H1 (cell line): ENCODE results near the gene MATN1. TPM values are rescaled to one million over a fixed set of nuclear protein-coding genes. Genes with fewer than 3 reads are reported as not detected.

ENCODE experiments used
- CTCF ChIA-PET: fragments of 300-600 bp; sonication (Branson Sonifier 250); formaldehyde crosslinking; loops from one replicate; lab custom pipeline; 2021; ENCODE audit not compliant: partially characterized antibody; lab: Charles Lee
- POLR2A ChIA-PET: fragments of 300-600 bp; sonication (Branson Sonifier 250); formaldehyde crosslinking; loops from one replicate; lab custom pipeline; 2021; ENCODE audit warnings: inconsistent platforms; ENCODE audit not compliant: partially characterized antibody; lab: Charles Lee
- DNase-seq, 2 experiments: peaks; one replicate each; pipeline versions ENCODE4 v3.0.0 to v3.0.0-alpha.2; 2010 to 2022; ENCODE audit warnings: low spot score in 2 of 2, low read depth in 1 of 2, mixed read lengths in 1 of 2
- FAIRE-seq: peaks from 2 replicates; lab custom pipeline; 2011; peaks lifted over from hg19 to GRCh38; lab: Jason Lieb, UNC
- H2AFZ ChIP-seq: 2 replicates; pipeline ENCODE4 v1.8.1; 2012; ENCODE audit warnings: low read length, inconsistent platforms
- H2AK5ac ChIP-seq: 2 replicates; pipeline ENCODE4 v1.6.1; 2013; ENCODE audit warnings: low read depth, low read length
- H2BK120ac ChIP-seq: replicated peaks from 2 replicates; pipeline ENCODE3; 2013; ENCODE audit warnings: low read depth, low read length, inconsistent platforms
- H2BK12ac ChIP-seq: 2 replicates; pipeline ENCODE4 v1.6.1; 2013; ENCODE audit warnings: low read depth, low read length
- H2BK15ac ChIP-seq: 2 replicates; pipeline ENCODE4 v1.6.1; 2013; ENCODE audit warnings: low read length
- H2BK20ac ChIP-seq: 2 replicates; pipeline ENCODE4 v1.6.1; 2013; ENCODE audit warnings: low read length
- H2BK5ac ChIP-seq: 2 replicates; pipeline ENCODE4 v1.6.1; 2013; ENCODE audit warnings: low read depth, low read length
- H3K14ac ChIP-seq: 2 replicates; pipeline ENCODE4 v1.6.1; 2013; ENCODE audit warnings: inconsistent platforms; ENCODE audit not compliant: insufficient read length
- H3K18ac ChIP-seq: 2 replicates; pipeline ENCODE4 v1.6.1; 2013; ENCODE audit warnings: low read length; ENCODE audit errors: extremely low read depth
- H3K23ac ChIP-seq: 2 replicates; pipeline ENCODE4 v1.6.1; 2013; ENCODE audit warnings: inconsistent platforms; ENCODE audit not compliant: insufficient read length
- H3K23me2 ChIP-seq: 2 replicates; pipeline ENCODE4 v1.6.1; 2013; ENCODE audit warnings: low read depth, low read length
- H3K27ac ChIP-seq: 2 replicates; pipeline ENCODE4 v1.6.1; 2011; ENCODE audit warnings: low read depth, low read length, inconsistent platforms
- H3K27me3 ChIP-seq, 4 experiments: replicated peaks in 1 of 4; 1 replicate in 1 of 4; 2 replicates in 3 of 4; pipeline versions ENCODE4 v1.6.1 to v1.8.1; 2011 to 2013; ENCODE audit warnings: low read length in 3 of 4, mild to moderate bottlenecking in 3 of 4, inconsistent platforms in 2 of 4, mixed read lengths in 2 of 4, moderate library complexity in 1 of 4; ENCODE audit not compliant: control insufficient read depth in 3 of 4, insufficient read depth in 3 of 4; ENCODE audit errors: extremely low read depth in 1 of 4
- H3K36me3 ChIP-seq, 4 experiments: 2 replicates each; pipeline versions ENCODE4 v1.6.1 to v1.8.1; 2011 to 2013; ENCODE audit warnings: mild to moderate bottlenecking in 4 of 4, low read length in 3 of 4, moderate library complexity in 2 of 4, control low read depth in 1 of 4, inconsistent platforms in 1 of 4; ENCODE audit not compliant: insufficient read depth in 4 of 4, control insufficient read depth in 2 of 4
- H3K4ac ChIP-seq: replicated peaks from 2 replicates; pipeline ENCODE3; 2013; ENCODE audit warnings: low read length, low read depth, mixed read lengths, inconsistent platforms; ENCODE audit not compliant: insufficient read length
- H3K4me1 ChIP-seq, 4 experiments: replicated peaks in 1 of 4; 1 replicate in 1 of 4; 2 replicates in 3 of 4; pipeline versions ENCODE4 v1.6.1 to v1.8.1; 2011 to 2013; ENCODE audit warnings: low read length in 3 of 4, inconsistent platforms in 2 of 4, mixed read lengths in 1 of 4; ENCODE audit not compliant: insufficient read depth in 4 of 4, control insufficient read depth in 3 of 4
- H3K4me2 ChIP-seq, 2 experiments: 2 replicates each; pipeline versions ENCODE4 v1.6.1 to v1.8.1; 2011 to 2013; ENCODE audit warnings: low read depth in 2 of 2, low read length in 2 of 2, control low read depth in 1 of 2, inconsistent platforms in 1 of 2, mild to moderate bottlenecking in 1 of 2; ENCODE audit not compliant: insufficient read depth in 1 of 2
- H3K4me3 ChIP-seq, 4 experiments: fragments of 200-600, 300-600 bp in 1 of 4; sonication (generic), shearing (Covaris generic), sonication (Bioruptor Twin) in 1 of 4; 2 replicates each; pipeline versions ENCODE4 v1.5.1 to v1.8.1; 2011 to 2016; ENCODE audit warnings: low read length in 4 of 4, low read depth in 3 of 4, control low read depth in 2 of 4, inconsistent platforms in 2 of 4, mild to moderate bottlenecking in 2 of 4, mixed read lengths in 1 of 4, moderate library complexity in 1 of 4; ENCODE audit not compliant: insufficient read depth in 2 of 4; ENCODE audit errors: extremely low read depth in 1 of 4
- H3K56ac ChIP-seq: replicated peaks from 2 replicates; pipeline ENCODE3; 2013; ENCODE audit warnings: low read depth, mild to moderate bottlenecking, mixed read lengths, low read length, inconsistent platforms; ENCODE audit not compliant: insufficient read length
- H3K79me1 ChIP-seq: 2 replicates; pipeline ENCODE4 v1.6.1; 2013; ENCODE audit warnings: low read depth, low read length, control low read depth
- H3K79me2 ChIP-seq, 2 experiments: 2 replicates each; pipeline versions ENCODE4 v1.6.1 to v1.8.1; 2012 to 2013; ENCODE audit warnings: low read length in 2 of 2, mild to moderate bottlenecking in 2 of 2, inconsistent platforms in 1 of 2; ENCODE audit not compliant: insufficient read depth in 2 of 2, control insufficient read depth in 1 of 2
- H3K9ac ChIP-seq, 4 experiments: replicated peaks in 1 of 4; 1 replicate in 1 of 4; 2 replicates in 3 of 4; pipeline versions ENCODE4 v1.6.1 to v1.8.1; 2011 to 2013; ENCODE audit warnings: low read depth in 3 of 4, low read length in 3 of 4, control low read depth in 2 of 4, mild to moderate bottlenecking in 2 of 4, moderate library complexity in 2 of 4, inconsistent platforms in 1 of 4; ENCODE audit errors: extremely low read depth in 1 of 4
- H3K9me3 ChIP-seq, 2 experiments: 2 replicates each; pipeline versions ENCODE4 v1.6.1 to v1.8.1; 2012 to 2013; ENCODE audit warnings: mild to moderate bottlenecking in 2 of 2, moderate library complexity in 2 of 2, control low read depth in 1 of 2, inconsistent platforms in 1 of 2, low read depth in 1 of 2, low read length in 1 of 2, mixed read lengths in 1 of 2; ENCODE audit not compliant: insufficient read depth in 2 of 2
- H4K20me1 ChIP-seq, 2 experiments: replicated peaks in 1 of 2; 2 replicates each; pipeline versions ENCODE3 to v1.8.1; 2011 to 2013; ENCODE audit warnings: inconsistent platforms in 2 of 2, low read length in 2 of 2, mild to moderate bottlenecking in 1 of 2; ENCODE audit not compliant: insufficient read depth in 2 of 2, control insufficient read depth in 1 of 2
- H4K5ac ChIP-seq: 2 replicates; pipeline ENCODE4 v1.6.1; 2013; ENCODE audit warnings: low read length, low read depth, mixed read lengths, inconsistent platforms; ENCODE audit not compliant: insufficient read length
- H4K8ac ChIP-seq: 2 replicates; pipeline ENCODE4 v1.8.0; 2013; ENCODE audit warnings: mild to moderate bottlenecking, moderate library complexity, low read length, inconsistent platforms; ENCODE audit not compliant: insufficient read depth; ENCODE audit errors: extremely low read depth
- H4K91ac ChIP-seq: replicated peaks from 2 replicates; pipeline ENCODE3; 2013; ENCODE audit warnings: low read length, mixed read lengths, inconsistent platforms; ENCODE audit not compliant: insufficient read length
- WGBS, 2 experiments: shearing (Covaris generic) in 1 of 2; methylation state at CpG; one replicate each; pipeline versions ENCODE4 v1.1.6 to v1.1.7; 2013 to 2015; ENCODE audit warnings: low lambda C conversion rate in 2 of 2, mixed read lengths in 2 of 2, inconsistent platforms in 1 of 2, low coverage in 1 of 2, missing lambda C conversion rate in 1 of 2; ENCODE audit not compliant: insufficient replicate concordance in 2 of 2, insufficient coverage in 1 of 2, insufficient read length in 1 of 2; ENCODE audit errors: extremely low coverage in 1 of 2, missing lambda C conversion rate in 1 of 2; 5-methylcytosine and 5-hydroxymethylcytosine counted together
- polyA plus RNA-seq, 7 experiments: library from polyadenylated mRNA; depleted of rRNA in 3 of 7; stranded (reverse) in 5 of 7; unstranded in 2 of 7; fragments of >200 nt in 5 of 7; fragments of 200-250 nt in 2 of 7; gene quantifications; 1 replicate in 5 of 7; 2 replicates in 1 of 7; 4 replicates in 1 of 7; pipeline versions ENCODE4 v1.2.1 to v1.2.3, GENCODE V29; 2011 to 2013; ENCODE audit warnings: missing spikeins in 2 of 7, mixed read lengths in 2 of 7
- total RNA-seq: library from RNA; stranded (reverse); fragmentation: NEBNext Ultra II Directional; extraction: Animal tissue kit (Norgen Biotek cat#: 25700); gene quantifications from 2 replicates; pipeline ENCODE4 v1.2.1, GENCODE V29; 2021

Gene MATN1
- total and polyA plus RNA-seq, 2 of the 8 experiments (the other 6 are each of a cell fraction or from before 2014, with no cell fraction given), result 0.12 to 0.28 TPM

DNA sequence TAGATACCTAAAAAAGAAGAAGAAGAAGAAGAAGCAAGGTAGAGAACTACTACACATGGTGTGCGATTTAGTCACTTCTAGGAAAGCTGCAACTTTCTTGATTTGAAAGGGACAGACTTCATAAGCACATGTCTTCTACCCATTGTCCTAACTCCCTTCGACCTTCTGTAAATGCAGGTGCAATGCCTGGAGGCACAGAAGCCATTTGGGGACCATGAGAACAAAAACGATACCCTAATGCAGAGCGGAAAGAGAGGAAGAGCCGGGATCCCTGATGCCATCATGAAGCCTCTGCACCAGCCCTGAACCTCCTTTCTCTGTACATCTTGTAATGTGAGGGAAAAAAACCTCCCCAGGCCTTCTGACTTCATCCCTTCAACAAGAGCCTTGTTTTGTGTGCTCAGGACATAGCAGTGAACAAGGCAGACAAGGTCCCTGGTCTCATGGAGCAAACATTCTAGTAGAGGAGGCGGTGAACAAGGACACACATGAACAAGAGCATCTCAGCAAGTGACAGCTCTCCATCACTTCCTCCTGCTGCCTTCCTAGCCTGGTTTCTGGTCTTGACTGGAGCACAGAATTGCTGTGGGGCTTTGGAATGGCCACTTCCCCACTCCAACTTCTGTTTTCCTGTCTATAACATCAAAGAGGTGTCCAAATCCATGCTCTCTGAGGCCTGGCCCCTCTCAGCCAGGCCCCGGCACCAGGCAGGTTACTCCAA is 39.7 kb upstream of the MATN1 start:
- WGBS, 2 experiments, result 86% methylated on average over 7 of the region's 7 CpGs; no CpG with 5 or more reads in 1 of the 2 experiments
- peaks cover 0 to 8% (median 2%) of the 10 kb centered on the region in 4 experiments; a peak in 4 of 7 replicates for H3K4me1 ChIP-seq
- H3K9me3 ChIP-seq, result no peaks in the 10 kb centered on the region
- no peaks in the 10 kb centered on the region; the same call in 1 of the 2 replicates for H3K23me2 ChIP-seq
- no peak overlapping the region for H3K56ac ChIP-seq
- no peaks in the 10 kb centered on the region for H3K27me3 ChIP-seq
- no peak overlapping the region for H4K91ac ChIP-seq
- H3K23ac ChIP-seq, result no peak overlapping the region
- no peak overlapping the region for H2AK5ac ChIP-seq
- FAIRE-seq (no peak), DNase-seq (no peak)
- H3K9ac ChIP-seq, result no peak overlapping the region
- POLR2A ChIA-PET, result interaction anchor here (1.0 to 1.5 kb wide), 2 partner anchors 19 to 33 kb away, joined by 3 to 4 read pairs; no protein-coding TSS in a partner anchor
- no peak overlapping the region for H2BK120ac ChIP-seq
- H2BK20ac ChIP-seq, result no peak overlapping the region
- H2BK12ac ChIP-seq, result no peak overlapping the region
- H4K5ac ChIP-seq, result no peak overlapping the region
- no peak overlapping the region for H3K14ac ChIP-seq
- H3K79me2 ChIP-seq, result no peaks in the 10 kb centered on the region
- H3K4me2 ChIP-seq, result no peak overlapping the region
- H3K18ac ChIP-seq, result no peak overlapping the region
- CTCF ChIA-PET, result interaction anchor here (0.6 to 55.1 kb wide), 5 partner anchors 3 to 1458 kb away, joined by 3 to 1640 read pairs (median 3); partner anchors contain the start of genes LAPTM5 and MATN1
- H2BK15ac ChIP-seq, result no peak overlapping the region
- no peak overlapping the region for H3K4me3 ChIP-seq
- H3K79me1 ChIP-seq, result no peaks in the 10 kb centered on the region
- H3K27ac ChIP-seq, result no peak overlapping the region
- no peak overlapping the region for H3K4ac ChIP-seq
- H4K20me1 ChIP-seq, result no peaks in the 10 kb centered on the region
- no peak overlapping the region for H2BK5ac ChIP-seq
- H2AFZ ChIP-seq, result no peak overlapping the region
- no peak overlapping the region for H4K8ac ChIP-seq
- H3K36me3 ChIP-seq, result no peaks in the 10 kb centered on the region
